Central memory CD4-positive, alpha-beta T cell (primary cell): ENCODE measurements around the gene SHISA8.

Experiments
- DNase-seq: peaks from one replicate; pipeline ENCODE4 v3.0.0; 2022

SHISA8 gene

DNA sequence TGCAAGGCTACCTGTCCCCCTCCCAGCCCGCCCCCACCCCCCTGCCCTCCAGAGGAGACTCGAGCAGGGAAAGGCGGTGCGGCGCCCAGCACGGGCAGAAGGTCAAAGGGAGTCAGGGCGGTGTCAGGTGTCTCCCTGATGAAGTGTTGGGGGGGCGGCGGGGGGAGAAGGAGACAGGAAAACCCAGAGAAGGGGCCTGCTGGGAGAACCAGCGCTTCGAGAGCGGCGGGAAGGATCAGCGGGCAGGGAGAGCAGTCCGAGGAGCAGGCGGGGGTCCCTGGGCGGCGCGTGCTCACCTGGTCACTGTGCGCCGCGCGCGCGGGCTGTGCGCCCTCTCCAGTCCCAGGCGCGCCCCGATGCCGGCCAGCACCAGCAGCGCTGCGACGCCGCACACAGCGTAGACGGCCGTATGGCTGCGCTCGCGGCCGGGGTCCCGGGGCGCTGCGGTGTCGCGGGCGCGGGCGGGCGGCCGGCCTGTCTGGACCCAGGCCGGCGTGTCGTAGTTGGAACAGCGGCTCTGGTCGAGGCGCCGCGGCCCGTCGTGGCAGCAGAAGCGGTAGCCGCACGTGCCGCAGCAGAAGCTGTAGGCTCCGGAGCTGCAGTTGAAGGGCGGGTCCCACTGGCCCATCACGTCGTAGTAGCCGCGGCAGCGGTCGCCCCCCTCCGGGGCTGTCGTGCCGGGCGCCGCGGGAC lies 886 bp downstream of the SHISA8 start:
- DNase-seq: no peak

DNA sequence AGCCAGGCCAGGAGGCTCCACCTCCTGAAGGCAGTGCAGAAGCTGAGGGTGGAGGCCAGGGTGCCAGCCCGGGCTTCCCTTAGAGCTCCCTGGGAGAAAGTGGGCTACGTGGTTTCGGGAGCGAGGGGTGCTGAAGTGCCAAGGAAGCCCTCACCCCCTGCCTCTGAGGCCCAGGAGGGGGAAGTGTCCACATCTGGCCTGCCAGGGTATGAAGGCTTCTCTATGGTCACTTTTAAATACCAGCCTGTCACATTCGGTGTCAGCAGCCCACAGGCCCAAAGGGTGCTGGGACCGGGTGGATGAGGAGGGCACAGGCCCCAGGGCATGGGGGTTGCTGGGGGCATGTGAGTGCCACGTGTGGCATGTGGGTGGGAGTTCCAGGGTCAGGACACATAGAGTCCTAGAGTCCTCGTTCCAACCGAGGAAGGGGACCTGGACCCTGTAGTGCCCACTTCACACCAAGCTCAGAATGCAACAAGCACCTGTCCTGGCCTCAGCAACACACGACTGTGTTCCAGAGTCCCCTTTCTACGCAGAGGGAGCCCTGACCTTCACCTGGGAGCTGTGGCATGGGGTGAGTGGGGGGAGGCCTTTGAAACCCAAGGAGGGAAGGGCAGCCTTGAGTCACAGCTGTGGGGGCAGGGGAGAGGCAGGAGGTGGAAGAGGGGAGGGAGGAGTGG lies 1.7 kb downstream of the SHISA8 start:
- no peak for DNase-seq

DNA sequence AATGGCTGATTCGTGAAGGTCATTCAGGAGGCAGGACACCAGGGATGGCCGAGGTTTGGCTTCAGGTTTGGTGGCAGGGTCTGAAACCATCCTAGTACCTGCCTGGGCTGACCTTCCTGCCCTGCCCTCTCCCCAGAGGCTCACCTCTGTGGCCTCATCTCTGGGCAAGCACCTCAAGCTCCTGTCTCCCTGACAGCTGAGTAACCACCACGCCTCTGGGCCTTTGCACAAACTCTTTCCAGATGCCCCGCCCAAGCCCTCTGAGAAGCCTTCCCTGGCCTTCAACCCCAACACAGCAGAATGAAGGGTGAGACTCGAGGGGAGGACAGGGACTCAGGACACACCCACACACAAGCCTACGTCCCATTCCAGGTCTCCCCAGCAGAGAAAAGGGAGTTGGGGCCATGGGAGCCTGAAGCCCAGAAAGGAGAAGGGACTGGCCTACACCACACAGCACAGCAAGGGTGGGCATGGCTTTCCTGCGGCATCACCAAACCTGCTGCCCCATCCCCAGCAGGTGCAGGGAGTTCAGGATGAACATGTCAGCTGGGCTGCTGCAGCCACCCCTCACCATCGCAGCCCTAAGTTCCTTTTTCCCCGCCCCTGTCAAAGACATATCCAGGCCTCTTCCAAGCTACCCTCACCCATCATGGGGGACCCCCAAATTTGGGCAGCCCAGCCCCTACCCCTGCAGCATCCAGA lies 2.4 kb downstream of the SHISA8 start:
- no peak for DNase-seq

DNA sequence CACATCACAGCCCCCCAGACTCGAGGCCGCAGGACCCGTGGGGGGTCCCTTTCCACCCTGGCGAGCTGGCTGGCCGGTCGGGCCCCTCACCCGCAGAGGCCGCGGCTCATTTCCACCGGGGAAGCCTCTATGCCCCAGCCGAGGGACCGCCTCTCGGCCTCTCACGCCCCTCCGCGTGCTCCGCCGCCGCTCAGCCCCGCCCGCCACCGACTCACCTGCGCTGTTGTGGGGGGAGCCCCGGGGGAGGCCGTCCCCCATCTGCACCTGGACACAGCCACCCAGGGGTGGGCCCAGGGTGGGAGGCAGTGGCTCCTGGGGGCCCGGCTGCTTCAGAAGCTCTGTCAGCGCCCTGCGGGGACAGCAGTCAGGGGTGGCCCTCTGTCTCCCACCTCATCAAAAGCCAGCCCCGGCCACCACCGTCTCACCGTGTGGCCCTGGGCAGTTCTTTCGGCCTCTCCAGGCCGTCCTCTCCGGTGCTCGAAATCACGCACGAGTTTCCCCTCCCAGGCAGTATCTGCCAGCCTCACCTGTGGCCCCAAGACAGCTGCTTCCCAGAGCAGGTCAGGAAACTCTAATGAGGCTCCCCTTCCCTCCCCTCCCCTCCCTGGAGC lies 3.8 kb downstream of the SHISA8 start:
- no peak for DNase-seq

DNA sequence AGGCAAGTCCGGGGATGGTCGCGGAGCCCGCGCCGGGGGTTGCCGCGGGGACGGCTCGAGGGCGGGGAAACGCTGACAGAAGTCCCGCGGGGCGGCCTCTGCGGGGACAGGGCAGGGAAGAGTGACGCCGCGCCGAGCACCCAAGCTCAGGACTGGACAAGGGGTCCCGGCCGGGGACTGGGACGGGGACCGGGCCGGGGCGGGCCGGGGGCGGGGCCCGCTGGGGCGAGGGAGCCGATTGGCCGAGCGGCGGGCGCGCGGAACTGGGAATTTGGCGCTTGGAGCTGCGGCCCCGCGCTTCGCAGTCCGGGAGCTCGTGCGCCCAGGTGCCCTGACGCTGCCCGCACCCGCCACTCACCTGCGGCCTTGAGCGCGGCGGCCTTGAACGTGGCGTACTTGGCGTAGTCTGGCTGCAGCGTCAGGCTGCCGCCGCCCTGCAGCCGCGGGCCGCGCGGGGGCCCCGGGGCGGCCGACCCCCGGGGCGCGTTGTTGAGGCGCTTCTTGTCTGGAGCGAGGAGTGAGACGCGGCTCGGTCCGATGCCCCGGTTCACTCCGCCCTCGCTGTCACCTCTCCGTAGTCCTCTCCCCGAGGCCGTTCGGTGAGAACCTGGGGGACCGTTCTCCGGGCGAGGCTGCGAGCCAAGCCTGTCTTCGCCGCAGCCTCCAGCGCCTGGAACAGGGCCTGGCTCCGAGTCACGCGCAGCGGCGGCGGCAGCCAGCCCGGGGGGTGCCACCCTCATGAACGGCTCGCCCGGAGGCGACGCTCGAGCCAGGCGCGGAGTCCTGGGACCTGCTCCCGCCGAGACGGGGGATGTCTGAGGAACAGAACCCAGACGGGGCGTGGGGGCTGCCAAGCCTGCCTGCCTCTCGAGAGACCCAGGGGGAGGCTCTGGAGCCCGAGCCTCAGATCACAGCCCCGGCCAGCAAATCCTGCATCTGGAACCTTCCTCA lies 4.5 kb downstream of the SHISA8 start:
- DNase-seq: peak; percentile 28

DNA sequence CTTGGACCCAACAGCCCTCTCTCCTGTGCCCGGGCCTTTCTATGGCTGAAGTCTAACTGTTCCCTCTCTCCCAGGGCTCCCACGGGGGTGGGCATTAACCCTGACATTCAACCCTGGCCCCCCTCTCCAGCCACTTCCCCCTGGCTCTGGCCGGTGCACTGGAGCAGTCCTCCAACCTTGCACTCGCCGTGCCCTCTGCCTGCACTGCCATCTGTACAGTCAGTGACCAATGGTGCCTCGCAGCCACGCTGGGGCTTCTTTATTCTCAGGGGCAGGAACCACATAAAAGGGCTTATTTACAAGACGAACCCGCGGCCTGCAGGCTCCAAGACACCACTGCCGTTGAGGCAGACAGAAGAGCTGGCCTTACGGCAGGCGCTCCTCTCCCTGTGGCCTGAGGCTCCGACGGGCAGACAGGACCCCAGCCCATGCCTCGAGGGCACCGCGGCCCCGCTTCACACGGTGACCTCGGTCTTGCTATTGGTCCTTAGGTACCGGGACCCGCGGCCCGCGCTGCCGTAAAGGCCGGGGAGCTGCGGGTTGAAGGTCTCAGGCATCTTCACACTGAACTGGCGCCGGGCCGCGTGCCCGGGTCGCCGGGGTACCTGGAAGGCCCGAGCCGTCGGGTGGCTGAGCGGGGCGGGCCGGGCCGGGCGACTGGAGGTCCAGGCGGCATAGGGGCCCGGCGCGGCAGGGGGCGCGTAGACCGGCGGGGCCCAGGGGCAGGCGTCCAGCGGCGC lies 5.4 kb downstream of the SHISA8 start:
- DNase-seq: no peak

DNA sequence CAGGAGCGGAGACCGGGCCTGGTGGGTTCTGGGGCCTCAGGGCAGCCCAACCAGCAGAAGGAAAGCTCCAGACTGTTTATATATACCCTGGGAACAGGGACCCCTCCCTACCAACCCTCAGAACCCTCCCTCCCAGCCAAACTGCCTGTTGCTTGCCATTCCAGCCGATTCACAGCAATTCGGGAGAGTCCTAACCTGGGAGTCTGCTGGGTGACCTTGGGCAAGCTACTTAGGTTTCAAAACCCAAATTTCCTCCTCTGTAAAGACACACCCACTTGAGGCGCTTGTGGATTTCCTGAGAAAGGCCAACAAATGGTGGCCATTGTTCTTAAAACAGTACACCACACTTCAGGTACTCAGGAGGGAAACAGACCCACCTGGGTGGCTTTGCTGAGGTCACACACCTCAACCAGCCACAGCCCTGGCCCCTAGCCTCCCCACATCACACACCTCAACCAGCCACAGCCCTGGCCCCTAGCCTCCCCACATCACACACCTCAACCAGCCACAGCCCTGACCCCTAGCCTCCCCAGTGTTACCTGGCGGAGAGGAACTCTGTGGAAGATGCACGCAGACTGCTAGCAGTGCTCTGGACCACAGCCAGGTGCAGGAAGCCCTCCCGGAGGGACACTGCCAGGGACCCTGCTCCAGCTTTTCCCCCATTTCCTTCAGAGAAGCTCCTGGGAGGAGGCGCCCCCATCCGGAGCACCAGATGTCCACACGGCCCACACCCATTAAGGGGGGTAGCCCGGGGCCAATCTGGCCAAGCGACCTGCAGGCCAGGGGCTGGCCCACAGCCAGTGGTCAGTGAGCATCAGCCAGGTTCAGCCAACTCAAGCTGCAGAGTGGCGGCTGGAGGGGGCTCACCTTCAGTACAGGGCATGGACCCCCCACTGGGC lies 6.2 kb downstream of the SHISA8 start:
- DNase-seq: peak; percentile 39

DNA sequence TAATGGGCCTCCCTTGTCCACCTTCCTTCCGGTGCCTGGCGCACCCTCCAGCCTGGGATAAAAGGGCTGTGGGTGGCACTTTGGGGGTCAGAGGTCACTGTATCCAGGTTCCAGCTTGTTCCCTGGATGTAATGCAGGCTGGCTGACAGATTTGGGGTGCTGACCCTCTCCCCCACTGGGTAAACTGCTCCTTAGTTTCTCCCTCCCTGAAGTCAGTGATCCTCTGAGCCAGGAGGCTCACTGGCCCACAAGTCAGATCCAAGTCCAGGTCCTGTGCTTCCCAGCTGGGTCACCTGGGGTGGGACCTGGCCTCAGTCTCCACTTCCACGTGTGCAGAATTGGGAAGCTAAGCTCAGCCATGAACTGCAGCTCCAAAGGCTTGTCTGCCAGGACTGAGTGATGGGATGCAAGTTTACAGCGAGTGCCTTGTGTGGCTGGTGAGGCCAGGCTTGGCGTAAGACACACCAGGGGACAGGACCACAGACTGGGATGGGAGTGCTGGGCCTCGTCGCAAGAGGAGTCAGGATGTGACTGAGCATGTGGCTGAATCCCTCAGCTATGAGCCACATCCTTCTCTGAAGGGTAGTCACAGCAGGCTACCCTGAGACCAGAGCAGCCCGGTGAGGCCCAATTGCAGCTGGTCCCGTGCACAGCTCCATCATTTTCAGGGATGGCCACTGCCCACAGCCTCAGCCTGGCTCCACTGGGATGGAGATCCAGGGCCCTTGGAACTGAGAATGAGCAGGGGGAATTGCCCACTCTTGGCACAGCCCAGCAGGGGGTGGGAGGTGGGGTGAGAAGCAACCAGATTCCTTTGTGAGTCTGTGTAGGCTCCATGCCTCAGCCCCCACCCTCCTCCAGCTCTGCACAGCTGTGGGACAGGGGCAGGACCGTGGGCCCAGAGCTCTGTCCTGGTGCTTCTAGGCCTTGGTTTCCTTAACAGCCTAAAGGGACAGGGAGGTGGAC lies 7.2 kb downstream of the SHISA8 start:
- no peak for DNase-seq

DNA sequence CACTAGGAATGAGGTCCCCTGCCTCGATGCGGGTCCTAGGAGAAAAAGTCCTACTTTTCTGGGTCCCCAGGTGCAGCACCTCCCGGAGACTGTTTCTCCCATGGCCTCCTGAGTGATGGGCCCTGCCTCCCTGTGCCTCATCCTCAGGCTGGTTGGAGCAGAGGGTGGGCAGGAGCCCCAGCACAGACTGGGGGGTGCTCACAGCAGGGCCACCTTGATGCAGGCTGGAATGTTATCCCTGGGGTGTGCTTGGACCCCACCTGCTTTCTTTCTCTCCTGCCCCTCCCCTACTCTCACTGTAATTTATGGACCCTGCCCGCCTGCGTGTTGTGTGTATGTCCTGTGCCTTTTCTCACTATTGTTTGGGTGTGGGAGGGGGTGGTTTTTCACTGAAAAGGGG lies 8.1 kb downstream of the SHISA8 start:
- no peak for DNase-seq

DNA sequence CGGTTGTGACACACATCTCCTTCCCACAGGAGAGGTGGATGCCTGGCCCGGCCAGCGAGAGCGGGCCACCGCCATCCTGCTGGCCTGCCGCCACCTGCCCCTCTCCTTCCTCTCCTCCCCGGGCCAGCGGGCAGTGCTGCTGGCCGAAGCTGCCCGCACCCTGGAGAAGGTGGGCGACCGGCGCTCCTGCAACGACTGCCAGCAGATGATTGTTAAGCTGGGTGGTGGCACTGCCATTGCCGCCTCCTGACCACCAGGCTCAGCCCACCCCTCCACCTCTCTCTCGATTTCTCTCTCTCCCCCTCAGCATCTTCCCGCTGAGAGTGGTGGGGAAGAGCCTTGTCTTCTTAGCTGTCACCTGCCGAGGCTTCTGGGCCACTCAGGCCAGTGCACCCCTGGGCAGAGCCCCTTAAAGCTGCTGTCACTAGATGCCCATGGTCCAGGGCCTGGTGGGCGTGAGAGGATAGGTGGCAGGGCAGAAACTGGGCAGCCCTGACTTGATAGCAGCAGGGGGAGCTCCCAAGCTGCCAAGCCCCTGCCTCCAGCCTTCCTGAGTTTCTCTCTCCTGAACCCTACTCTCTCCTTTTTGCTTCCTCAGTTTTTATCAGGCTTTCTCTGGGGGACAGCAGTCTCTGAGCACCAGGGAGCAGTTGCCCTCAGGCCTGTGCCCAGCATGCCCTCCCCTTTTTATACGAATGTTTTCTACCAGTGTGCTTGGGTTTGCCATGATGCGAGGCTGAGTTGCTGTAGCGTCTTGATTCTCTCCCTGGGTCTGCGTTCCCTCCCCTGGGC lies 9.3 kb downstream of the SHISA8 start:
- DNase-seq: no peak

DNA sequence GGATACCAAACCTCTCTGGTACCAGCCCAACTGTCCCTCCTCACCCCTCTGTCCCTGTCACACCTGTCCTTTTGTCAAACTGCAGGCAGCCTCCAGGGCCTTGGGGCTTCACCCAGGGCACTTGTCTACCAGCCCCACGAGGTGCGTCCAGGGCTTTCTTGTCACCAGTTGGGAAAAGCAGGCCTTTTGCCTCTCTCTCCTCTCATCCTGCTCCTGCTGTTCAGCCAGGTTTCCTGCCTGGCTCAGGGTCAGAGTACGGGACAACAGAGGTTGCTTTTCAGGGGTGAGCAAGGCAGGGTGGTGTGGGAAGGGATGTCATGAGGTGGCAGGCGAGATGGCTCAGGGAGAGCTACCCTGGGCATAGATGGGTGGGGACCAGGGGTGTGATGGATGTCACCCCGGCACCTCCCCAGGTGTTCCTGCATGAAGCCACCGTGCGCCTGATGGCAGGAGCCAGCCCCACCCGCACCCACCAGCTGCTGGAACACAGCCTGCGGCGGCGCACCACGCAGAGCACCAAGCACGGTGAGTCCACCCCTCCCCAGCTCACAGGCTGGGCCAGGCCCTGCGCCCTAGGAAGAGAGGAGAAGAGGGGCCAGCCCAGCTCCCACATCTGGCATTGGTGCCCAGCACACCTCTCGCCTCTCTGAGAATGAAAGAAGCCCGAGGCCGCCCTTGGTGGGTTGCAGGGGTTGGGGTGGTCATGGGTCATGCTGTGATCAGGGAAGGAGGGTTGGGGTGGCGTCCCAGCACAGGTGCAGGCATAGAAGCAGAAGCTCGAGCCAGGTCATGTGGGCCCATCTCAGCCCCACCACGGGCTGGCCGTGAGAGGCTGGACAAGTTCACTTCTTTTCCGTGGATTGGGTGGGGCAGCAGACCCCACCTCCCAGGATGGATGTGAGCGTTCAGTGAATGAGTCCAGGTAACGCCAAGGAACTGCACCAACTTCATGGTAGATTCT lies 10.1 kb downstream of the SHISA8 start:
- DNase-seq: no peak

DNA sequence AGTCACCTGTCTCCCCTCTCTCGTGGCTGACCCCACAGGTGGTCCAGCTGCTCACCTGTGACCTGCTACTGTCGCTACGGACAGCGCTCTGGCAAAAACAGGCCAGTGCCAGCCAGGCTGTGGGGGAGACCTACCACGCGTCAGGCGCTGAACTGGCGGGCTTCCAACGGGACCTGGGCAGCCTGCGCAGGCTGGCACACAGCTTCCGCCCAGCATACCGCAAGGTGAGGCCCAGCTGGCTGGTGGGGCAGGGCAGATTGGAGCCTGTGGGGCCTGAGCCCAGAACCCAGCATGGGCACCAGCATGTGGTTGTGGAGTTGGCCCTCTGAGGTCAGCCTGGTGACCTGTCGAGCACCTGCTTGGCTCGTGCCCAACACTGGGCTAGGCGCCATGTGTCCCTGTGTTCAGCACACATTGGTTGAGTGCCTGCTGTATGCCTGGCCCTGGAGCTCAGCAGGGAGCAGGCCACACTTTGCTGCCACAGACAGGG lies 11.9 kb downstream of the SHISA8 start:
- no peak for DNase-seq

DNA sequence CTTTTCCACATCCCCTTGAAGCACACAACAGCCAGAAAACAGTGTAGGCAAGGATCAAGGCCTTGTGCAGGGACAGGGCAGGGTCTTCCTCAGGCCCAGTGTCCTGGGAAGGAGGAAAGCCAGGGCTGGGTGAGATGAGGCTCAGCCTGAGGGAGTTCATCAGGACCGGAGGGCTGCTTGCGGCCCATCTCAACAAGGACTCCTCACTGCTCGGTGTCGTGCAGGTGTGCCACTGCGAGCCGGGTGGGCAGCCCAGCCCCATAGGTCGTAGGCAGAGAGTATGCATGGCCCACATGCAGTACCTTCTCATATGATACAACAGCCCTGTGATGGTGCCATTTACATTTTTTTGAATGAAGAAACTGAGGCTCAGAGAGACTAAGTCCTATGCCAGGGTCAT lies 12.9 kb downstream of the SHISA8 start:
- DNase-seq: no peak

DNA sequence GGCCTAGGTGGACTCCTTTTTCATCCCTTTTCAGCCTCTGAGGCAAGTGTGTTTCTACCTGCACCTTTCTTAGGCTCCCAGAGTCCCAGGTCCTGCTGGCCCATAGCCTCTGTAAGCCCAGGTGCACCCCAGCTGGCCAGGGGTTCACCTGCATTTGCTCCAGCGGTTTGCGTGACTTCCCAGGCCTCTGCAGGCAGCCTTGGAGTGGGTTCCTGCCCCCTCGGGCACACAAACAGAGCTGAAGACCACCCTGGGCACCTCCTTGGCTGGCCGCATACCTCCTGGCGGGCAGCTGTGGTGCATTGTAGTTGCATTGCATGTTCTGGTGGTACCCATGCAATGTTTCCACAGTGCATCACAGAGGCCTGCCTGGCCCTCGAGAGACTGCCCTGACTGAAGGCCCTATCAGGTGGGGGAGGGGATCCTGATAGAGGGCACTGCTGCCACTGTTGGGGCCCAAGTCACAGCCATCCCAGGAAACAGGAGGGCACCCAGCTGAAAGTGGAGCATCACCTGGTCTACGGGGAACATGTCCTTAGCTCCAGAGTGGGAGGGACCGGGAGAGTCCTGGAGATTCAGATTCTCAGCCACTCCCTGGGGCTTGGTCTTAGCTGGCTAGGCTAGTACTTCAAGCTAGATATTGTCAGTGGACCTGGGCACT lies 14.1 kb downstream of the SHISA8 start:
- DNase-seq: no peak

DNA sequence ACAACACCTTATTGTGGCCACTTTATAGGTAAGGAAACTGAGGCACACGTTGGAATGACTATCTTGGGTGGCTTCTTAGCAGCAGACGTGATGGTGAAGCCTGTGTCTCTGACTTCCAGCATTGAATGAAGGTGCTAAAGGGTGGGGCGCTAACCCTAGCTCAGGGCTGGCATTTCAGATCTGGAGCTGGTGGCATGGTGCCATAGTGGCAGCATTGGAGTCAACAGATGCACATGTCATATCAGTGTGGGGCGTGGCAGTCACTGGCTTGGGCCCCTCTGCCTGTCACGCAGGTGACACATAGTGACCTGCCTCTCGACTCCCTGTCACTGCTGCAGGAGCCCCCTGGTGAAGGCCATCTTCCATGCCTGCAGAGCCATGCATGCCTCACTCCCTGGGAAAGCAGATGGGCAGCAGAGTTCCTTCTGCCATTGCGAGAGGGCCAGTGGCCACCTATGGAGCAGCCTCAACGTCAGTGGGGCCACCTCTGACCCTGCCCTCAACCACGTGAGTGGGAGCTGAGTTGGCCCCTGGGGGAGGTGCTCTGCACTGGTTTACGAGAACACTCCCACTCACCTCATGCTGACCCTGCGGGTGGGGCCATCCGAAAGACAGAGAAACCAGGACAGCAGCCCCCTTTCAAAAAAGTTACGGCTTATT lies 14.8 kb downstream of the SHISA8 start:
- no peak for DNase-seq

DNA sequence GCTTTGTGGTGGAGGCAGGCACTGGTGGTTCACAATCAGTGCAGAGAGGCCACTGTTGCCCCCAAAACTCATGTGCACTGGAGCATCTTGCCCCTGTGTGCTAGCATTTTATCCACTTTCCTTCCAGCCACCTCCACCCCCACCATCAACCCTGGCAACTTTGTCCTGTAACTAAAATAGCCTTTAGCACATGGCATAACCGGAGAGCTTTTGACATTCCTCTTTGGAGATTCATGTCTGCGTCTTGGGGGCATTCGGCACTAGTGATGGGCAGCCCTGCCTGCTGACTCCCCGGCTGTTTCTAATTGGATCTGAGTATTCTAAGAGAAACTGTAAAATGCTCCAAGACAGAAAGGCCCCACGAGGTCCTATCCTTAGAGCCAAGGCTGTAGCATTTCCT lies 15.8 kb downstream of the SHISA8 start:
- DNase-seq: no peak
